Measurements from ENCODE around the gene KIRREL3.

The KIRREL3 gene

DNA sequence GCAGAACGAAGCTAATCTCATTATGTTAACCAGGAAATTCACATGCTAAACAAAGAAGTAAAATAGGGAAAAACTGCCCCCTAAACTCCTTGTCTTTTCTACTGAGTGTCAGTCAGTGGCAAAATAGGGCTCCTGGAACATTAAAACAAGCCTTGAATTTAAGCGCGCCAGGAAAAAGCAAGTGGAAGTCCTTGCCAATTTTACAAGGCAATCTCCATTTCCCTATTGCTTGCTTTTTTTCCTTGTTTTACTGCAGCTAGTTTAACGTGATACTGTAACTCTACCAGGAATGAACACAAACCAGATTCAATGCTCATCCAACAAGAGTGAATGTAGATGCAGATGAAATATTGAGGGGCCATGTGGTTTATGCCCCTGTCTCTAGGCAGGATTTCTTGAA, 28.1 kb upstream of the KIRREL3 start:
- H2AFZ ChIP-seq (ENCODE audit: low read depth, low read length, severe bottlenecking), result no peak overlapping the region
- no peaks in the 10 kb centered on the region for H3F3A ChIP-seq (ENCODE audit: insufficient read depth)
- H3K4me3 ChIP-seq (ENCODE audit: insufficient read depth, low read length, poor library complexity, severe bottlenecking), result no peak overlapping the region
- H3K27me3 ChIP-seq (ENCODE audit: low read length), result no peaks in the 10 kb centered on the region
- H4K20me1 ChIP-seq (ENCODE audit: low read depth, low read length), result no peaks in the 10 kb centered on the region
- H3K4me2 ChIP-seq (ENCODE audit: low read depth, low read length, poor library complexity, severe bottlenecking), result no peak overlapping the region
- H3K27ac ChIP-seq (ENCODE audit: low read depth, low read length), result no peak overlapping the region
- no peaks in the 10 kb centered on the region for H3K36me3 ChIP-seq (ENCODE audit: low read length)
- TF ChIP-seq EZH2phosphoT487 (conservative IDR thresholded peaks at IDR 0.05; ENCODE audit: low read length), result no peak
- TF ChIP-seq, protein P1, sequence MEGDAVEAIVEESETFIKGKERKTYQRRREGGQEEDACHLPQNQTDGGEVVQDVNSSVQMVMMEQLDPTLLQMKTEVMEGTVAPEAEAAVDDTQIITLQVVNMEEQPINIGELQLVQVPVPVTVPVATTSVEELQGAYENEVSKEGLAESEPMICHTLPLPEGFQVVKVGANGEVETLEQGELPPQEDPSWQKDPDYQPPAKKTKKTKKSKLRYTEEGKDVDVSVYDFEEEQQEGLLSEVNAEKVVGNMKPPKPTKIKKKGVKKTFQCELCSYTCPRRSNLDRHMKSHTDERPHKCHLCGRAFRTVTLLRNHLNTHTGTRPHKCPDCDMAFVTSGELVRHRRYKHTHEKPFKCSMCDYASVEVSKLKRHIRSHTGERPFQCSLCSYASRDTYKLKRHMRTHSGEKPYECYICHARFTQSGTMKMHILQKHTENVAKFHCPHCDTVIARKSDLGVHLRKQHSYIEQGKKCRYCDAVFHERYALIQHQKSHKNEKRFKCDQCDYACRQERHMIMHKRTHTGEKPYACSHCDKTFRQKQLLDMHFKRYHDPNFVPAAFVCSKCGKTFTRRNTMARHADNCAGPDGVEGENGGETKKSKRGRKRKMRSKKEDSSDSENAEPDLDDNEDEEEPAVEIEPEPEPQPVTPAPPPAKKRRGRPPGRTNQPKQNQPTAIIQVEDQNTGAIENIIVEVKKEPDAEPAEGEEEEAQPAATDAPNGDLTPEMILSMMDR (IDR thresholded peaks at IDR 0.05; ENCODE audit: insufficient read depth, low read length, poor library complexity, severe bottlenecking), result no peak
- no peaks in the 10 kb centered on the region for H3K79me2 ChIP-seq (ENCODE audit: insufficient read depth, low read length)
- H3K9me3 ChIP-seq (ENCODE audit: insufficient read depth, low read length), result no peaks in the 10 kb centered on the region
- no peaks in the 10 kb centered on the region for H3K9me2 ChIP-seq (replicated peaks; ENCODE audit: insufficient read depth, low read length)
- no peak overlapping the region for H3K9ac ChIP-seq (ENCODE audit: low read length)

DNA sequence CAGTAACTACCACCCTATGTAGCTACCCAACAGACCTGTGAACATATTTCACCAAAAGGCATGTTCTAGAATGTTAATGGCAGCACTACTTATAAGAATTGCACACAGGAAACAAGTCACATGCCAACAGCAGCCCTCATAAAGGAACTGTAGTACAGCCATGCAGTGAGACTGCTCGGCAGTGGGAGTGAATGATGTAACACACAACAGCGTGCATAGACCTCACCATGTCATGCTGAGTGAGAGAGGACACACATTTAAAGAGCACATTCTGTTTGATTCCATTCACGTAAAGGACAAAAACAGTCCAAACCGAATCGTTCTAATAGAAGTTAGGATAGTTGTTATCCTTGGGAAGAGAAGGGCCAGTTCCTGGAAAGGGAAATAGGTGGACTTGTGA, 27.2 kb upstream of the KIRREL3 start:
- H3K4me2 ChIP-seq (ENCODE audit: low read depth, low read length, poor library complexity, severe bottlenecking), result no peak overlapping the region
- no peak overlapping the region for H2AFZ ChIP-seq (ENCODE audit: low read depth, low read length, severe bottlenecking)
- no peaks in the 10 kb centered on the region for H3K27me3 ChIP-seq (ENCODE audit: low read length)
- H3K36me3 ChIP-seq (ENCODE audit: low read length), result no peaks in the 10 kb centered on the region
- H4K20me1 ChIP-seq (ENCODE audit: low read depth, low read length), result no peaks in the 10 kb centered on the region
- no peak overlapping the region for H3K27ac ChIP-seq (ENCODE audit: low read depth, low read length)
- H3K9me2 ChIP-seq (replicated peaks; ENCODE audit: insufficient read depth, low read length), result no peaks in the 10 kb centered on the region
- no peak overlapping the region for H3K9ac ChIP-seq (ENCODE audit: low read length)
- no peaks in the 10 kb centered on the region for H3F3A ChIP-seq (ENCODE audit: insufficient read depth)
- TF ChIP-seq, protein P1 (IDR thresholded peaks at IDR 0.05; ENCODE audit: insufficient read depth, low read length, poor library complexity, severe bottlenecking), result no peak
- TF ChIP-seq EZH2phosphoT487 (conservative IDR thresholded peaks at IDR 0.05; ENCODE audit: low read length), result no peak
- no peaks in the 10 kb centered on the region for H3K9me3 ChIP-seq (ENCODE audit: insufficient read depth, low read length)
- H3K79me2 ChIP-seq (ENCODE audit: insufficient read depth, low read length), result no peaks in the 10 kb centered on the region
- H3K4me3 ChIP-seq (ENCODE audit: insufficient read depth, low read length, poor library complexity, severe bottlenecking), result no peak overlapping the region

DNA sequence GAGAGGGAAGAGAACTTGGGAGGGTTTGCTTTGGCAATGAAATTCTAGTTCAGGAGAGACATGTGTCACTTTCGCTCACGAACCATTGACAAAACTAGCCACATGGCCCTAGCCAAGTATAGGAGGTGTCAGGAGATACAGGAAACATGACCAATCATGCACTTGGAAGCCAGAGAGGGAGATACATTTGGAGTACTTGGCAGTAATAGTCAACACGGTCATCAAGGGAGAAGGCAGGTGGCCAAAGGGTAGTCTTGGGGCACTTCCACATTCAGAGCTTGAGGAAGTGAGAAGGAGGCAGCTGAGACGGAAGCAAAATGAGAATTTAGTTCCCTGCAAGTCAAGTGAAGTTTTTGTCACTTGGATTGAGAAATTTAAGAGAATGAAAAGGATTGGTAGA, 26.4 kb upstream of the KIRREL3 start:
- Histone ChIP-seq H3K27me3 (ENCODE audit: low read length) (no peaks in the 10 kb centered on the region), H3K4me3 (ENCODE audit: insufficient read depth, low read length, poor library complexity, severe bottlenecking) (no peak overlapping the region), H3K9me3 (ENCODE audit: insufficient read depth, low read length) (no peaks in the 10 kb centered on the region), H3K27ac (ENCODE audit: low read depth, low read length) (no peak overlapping the region), H3K9me2 (replicated peaks; ENCODE audit: insufficient read depth, low read length) (no peaks in the 10 kb centered on the region), H3K9ac (ENCODE audit: low read length) (no peak overlapping the region), H3K4me2 (ENCODE audit: low read depth, low read length, poor library complexity, severe bottlenecking) (no peak overlapping the region), H2AFZ (ENCODE audit: low read depth, low read length, severe bottlenecking) (no peak overlapping the region), H3K36me3 (ENCODE audit: low read length) (no peaks in the 10 kb centered on the region), H4K20me1 (ENCODE audit: low read depth, low read length) (no peaks in the 10 kb centered on the region), H3K79me2 (ENCODE audit: insufficient read depth, low read length) (no peaks in the 10 kb centered on the region), H3F3A (ENCODE audit: insufficient read depth) (no peaks in the 10 kb centered on the region)
- TF ChIP-seq EZH2phosphoT487 (conservative IDR thresholded peaks at IDR 0.05; ENCODE audit: low read length), result no peak
- TF ChIP-seq, protein P1 (IDR thresholded peaks at IDR 0.05; ENCODE audit: insufficient read depth, low read length, poor library complexity, severe bottlenecking), result no peak

All from SU-DHL-6 (cell line).